NCI-H748 treated with DMSO at 0.1 percent for 48 hours (cell line): ENCODE data around the gene NOL9.
A peak's percentile ranks its signal among the peaks of the same experiment; 100 is the strongest.

Source experiments
- DNase-seq: peaks from one replicate; lab custom pipeline; 2025; lab: John Stamatoyannopoulos, UW

NOL9 gene

GRCh38 chr1:6488602-6489382, 65.5 kb downstream of the NOL9 start:
- no peak for DNase-seq

- DNase-seq, result no peak
These were observed 66.4 kb downstream of the NOL9 start for GRCh38 chr1:6487804-6488484.

GRCh38 chr1:6486433-6487011, 67.8 kb downstream of the NOL9 start:
- peak; percentile 53 for DNase-seq

GRCh38 chr1:6485168-6486101, 68.9 kb downstream of the NOL9 start:
- DNase-seq, result no peak

GRCh38 chr1:6484826-6485167, 69.5 kb downstream of the NOL9 start:
- DNase-seq, result no peak

GRCh38 chr1:6483761-6484117, 70.6 kb downstream of the NOL9 start:
- DNase-seq, result no peak

GRCh38 chr1:6483017-6483760, 71.1 kb downstream of the NOL9 start:
- DNase-seq, result no peak

GRCh38 chr1:6481820-6482219, 72.5 kb downstream of the NOL9 start:
- no peak for DNase-seq

GRCh38 chr1:6477039-6477820, 77.1 kb downstream of the NOL9 start:
- no peak for DNase-seq

- no peak for DNase-seq
These were observed 77.8 kb downstream of the NOL9 start for GRCh38 chr1:6476483-6476882.

- DNase-seq, result no peak
These were observed 78.8 kb downstream of the NOL9 start for GRCh38 chr1:6475381-6476133.

GRCh38 chr1:6474815-6475282, 79.5 kb downstream of the NOL9 start:
- DNase-seq, result no peak

GRCh38 chr1:6473974-6474814, 80.1 kb downstream of the NOL9 start:
- peak; percentile 36 for DNase-seq

GRCh38 chr1:6473156-6473555, 81.2 kb downstream of the NOL9 start:
- DNase-seq, result no peak

- DNase-seq, result no peak
These were observed 81.9 kb downstream of the NOL9 start for GRCh38 chr1:6472391-6472790.

GRCh38 chr1:6471970-6472368, 82.3 kb downstream of the NOL9 start:
- no peak for DNase-seq
